ENCODE results near the gene MEGF8. TPM values are rescaled to one million over a fixed set of nuclear protein-coding genes. Genes with fewer than 3 reads are reported as not detected.

Gene MEGF8
- total RNA-seq, 1 experiment from 2014 or later: 22.9 TPM

DNA sequence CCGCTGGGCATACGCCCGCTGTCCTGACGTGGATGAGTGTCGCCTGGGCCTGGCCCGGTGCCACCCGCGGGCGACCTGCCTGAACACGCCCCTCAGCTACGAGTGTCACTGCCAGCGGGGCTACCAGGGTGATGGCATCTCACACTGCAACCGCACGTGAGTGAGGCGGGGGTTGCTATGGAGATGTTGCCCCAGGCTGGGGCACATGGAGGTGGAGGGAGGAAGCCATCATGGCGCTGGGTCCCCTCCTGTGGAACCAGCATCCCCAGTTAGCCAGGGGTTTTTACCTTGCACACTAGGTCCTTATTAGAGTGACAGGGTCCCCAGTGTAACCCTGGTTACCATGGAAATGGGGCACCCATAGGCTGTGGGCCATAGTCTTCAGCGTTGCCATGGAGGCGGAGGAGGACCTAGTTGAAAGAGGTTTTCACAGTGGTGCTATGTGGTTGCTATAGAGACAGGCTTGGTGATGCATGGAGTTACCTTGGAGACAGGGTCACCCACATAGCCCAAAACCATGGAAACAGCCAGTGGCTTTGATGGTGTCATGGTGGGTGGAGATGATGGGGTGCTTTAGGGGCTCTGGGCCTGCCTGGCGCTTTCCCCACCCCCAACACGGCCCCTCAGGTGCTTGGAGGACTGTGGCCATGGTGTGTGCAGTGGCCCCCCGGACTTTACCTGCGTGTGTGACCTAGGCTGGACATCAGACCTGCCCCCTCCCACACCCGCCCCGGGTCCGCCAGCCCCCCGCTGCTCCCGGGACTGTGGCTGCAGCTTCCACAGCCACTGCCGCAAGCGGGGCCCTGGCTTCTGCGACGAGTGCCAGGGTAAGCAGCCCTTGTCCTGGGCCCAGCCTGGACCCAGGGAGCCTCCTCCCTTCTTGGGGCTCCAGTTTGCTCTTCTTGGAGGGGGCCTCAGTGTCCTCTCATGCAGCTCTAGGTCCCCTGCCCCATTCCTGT is 27.1 kb downstream of the MEGF8 start:
- DNase-seq (ENCODE audit: low spot score): peak; percentile 23

- no peak for DNase-seq (ENCODE audit: low spot score)
Measured at GRCh38 chr19:42353341-42354015, 28.0 kb downstream of the MEGF8 start.

- DNase-seq (ENCODE audit: low spot score): no peak
Measured at GRCh38 chr19:42355896-42356295, 30.5 kb downstream of the MEGF8 start.

GRCh38 chr19:42356686-42357085 is 31.3 kb downstream of the MEGF8 start:
- no peak for DNase-seq (ENCODE audit: low spot score)

DNA sequence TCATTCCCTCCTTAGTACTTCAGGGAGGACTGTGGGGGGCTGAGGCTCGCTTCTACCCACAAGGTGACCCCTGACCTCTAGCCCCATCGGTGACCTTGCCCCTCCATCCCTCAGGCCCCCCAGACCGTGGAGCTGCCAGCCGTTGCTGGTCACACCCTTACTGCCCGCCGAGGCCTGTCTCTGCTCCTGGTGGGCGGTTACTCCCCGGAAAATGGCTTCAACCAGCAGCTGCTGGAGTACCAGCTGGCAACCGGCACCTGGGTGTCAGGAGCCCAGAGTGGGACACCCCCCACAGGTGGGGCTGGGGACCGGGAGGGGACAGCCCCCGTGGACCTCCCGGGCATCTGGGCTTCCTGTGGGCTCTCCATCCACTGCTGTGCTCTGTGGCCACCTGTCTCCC is 31.9 kb downstream of the MEGF8 start:
- no peak for DNase-seq (ENCODE audit: low spot score)

GRCh38 chr19:42360787-42361544 is 35.5 kb downstream of the MEGF8 start:
- no peak for DNase-seq (ENCODE audit: low spot score)

- no peak for DNase-seq (ENCODE audit: low spot score)
Measured at GRCh38 chr19:42361545-42361910, 36.1 kb downstream of the MEGF8 start.

- no peak for DNase-seq (ENCODE audit: low spot score)
Measured at GRCh38 chr19:42362342-42362741, 36.9 kb downstream of the MEGF8 start.

DNA sequence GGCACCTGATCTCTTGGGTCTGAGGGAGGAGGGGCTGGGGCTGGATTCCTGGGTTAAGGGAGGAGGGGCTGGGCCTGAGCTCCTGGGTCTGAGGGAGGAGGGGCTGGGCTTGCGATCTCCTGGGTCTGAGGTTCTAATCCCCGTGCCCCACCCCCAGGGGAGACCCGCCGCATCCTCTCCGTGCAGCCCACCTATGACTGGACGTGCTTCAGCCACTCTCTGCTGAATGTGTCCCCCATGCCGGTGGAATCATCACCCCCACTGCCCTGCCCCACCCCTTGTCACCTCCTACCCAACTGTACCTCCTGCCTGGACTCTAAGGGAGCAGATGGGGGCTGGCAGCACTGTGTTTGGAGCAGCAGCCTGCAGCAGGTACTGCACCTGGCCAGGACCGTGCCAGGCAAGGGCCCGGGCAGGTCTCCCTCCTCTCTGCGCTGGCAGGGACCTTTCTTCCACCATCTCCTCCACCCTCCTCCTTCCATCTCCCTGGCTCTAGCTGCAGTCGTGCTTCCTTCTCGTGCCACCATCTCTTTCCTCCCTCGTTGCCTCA is 37.5 kb downstream of the MEGF8 start:
- no peak for DNase-seq (ENCODE audit: low spot score)

GRCh38 chr19:42363614-42364346 is 38.3 kb downstream of the MEGF8 start:
- DNase-seq (ENCODE audit: low spot score): no peak

DNA sequence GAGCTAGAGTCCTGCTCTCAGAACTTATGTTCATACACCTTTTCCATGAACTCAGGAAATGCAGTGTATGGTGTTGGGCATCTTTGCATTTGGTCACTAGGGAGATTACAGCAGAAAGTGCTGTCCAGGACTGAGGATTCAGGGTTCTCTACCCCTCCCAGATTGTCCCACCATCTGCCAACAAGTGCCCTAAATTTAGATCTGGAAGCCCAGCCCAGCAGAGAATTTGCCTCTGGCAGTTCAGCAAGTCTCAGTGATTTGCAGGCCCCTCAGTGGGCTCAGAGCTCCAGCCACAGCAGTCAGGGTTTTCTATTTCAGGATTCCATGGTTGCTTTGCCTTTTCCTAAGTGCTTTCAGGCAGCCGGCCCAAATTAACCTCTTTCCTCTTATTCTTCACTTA is 41.2 kb downstream of the MEGF8 start:
- DNase-seq (ENCODE audit: low spot score): no peak

DNA sequence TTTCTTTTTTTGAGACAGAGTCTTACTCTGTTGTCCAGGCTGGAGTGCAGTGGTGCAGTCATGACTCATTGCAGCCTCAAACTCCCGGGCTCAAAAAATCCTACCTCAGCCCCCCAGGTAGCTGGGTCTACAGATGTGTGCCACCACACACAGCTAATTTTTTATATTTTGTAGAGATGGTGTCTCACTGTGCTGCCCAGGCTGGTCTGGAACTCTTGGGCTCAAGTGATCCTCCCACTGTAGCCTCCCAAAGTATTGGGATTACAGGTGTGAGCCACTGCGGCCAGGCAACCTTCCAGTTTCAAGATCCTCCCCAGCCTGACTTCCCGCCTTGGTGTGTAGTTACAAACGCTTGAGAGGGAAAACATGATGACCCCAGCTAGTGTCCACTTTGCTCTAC is 42.5 kb downstream of the MEGF8 start:
- DNase-seq (ENCODE audit: low spot score): no peak

- no peak for DNase-seq (ENCODE audit: low spot score)
Measured at GRCh38 chr19:42368360-42368759, 42.9 kb downstream of the MEGF8 start.

- DNase-seq (ENCODE audit: low spot score): no peak
Measured at GRCh38 chr19:42368765-42369164, 43.3 kb downstream of the MEGF8 start.

GRCh38 chr19:42369433-42370067 is 44.1 kb downstream of the MEGF8 start:
- no peak for DNase-seq (ENCODE audit: low spot score)

DNA sequence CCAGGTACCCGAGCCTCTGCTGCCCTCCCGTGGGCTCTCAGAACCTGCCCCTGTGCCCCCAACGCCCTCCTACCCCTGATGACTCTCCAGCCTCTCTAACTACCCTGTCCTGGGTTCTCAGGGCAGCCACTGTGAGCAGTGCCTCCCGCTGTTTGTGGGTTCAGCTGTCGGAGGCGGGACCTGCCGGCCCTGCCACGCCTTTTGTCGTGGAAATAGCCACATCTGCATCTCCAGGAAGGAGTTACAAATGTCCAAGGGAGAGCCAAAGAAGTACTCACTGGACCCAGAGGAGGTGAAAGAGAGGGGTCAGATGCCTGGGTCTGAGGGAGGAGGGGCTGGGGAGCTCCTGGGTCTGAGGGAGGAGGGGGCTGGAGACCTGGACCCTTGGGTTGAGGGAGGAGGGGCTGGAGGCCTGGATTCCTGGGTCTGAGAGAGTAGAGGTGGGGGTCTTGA is 44.7 kb downstream of the MEGF8 start:
- DNase-seq (ENCODE audit: low spot score): no peak

DNA sequence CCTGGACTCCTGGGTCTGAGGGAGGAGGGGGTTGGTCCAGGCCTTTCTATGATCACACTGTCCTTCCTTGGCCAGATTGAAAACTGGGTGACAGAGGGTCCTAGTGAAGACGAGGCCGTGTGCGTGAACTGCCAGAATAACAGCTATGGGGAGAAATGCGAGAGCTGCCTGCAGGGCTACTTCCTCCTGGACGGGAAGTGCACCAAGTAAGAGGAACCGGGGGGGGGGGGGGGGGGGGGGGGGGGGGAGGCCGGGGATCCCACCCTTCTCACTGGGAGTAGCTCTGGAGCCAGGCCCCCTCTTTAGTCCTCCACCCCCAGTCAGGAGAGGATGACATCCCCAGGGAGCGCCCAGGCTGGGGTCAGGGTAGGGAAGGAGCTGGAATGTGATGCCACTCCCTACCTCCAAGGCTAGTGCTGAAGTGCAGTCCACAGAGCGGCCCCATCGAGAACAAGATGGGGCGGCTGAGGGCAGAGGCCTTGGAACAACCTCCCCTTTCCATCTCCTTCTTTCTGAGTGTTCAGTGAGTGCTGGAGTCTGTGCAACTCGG is 45.3 kb downstream of the MEGF8 start:
- no peak for DNase-seq (ENCODE audit: low spot score)

- DNase-seq (ENCODE audit: low spot score): no peak
Measured at GRCh38 chr19:42374826-42375376, 49.5 kb downstream of the MEGF8 start.

DNA sequence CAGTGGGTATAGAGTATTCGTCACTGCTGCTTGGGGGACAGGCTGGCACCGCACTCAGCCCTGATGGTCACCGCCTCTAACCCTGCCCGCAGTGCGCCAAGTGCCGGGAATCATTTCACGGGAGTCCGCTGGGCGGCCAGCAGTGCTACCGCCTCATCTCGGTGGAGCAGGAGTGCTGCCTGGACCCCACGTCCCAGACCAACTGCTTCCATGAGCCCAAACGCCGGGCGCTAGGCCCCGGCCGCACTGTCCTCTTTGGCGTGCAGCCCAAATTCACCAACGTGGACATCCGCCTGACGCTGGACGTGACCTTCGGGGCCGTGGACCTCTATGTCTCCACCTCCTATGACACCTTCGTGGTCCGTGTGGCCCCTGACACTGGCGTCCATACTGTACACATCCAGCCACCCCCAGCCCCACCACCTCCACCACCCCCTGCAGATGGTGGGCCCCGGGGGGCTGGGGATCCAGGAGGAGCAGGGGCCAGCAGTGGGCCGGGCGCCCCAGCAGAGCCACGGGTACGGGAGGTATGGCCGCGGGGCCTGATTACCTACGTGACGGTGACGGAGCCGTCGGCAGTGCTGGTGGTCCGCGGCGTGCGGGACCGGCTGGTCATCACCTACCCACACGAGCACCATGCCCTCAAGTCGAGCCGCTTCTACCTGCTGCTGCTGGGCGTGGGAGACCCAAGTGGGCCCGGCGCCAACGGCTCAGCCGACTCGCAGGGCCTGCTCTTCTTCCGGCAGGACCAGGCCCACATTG is 50.2 kb downstream of the MEGF8 start:
- DNase-seq (ENCODE audit: low spot score): no peak
